Fibroblast of mammary gland (primary cell): ENCODE results near the gene EN1.

Experiments
- DNase-seq: peaks from one replicate; pipeline ENCODE4 v3.0.0-alpha.2; 2010; ENCODE audit warnings: low read depth
- H3K4me3 ChIP-seq: 2 replicates; pipeline ENCODE4 v1.5.1; 2011; ENCODE audit warnings: low read depth, mild to moderate bottlenecking, low read length, moderate library complexity; ENCODE audit not compliant: control insufficient read depth
- CTCF ChIP-seq: conservative IDR thresholded peaks from 2 replicates; pipeline ENCODE4 v1.5.1; 2011; ENCODE audit warnings: low read depth, low read length, inconsistent platforms; ENCODE audit not compliant: control insufficient read depth, insufficient read depth

EN1 gene

DNA sequence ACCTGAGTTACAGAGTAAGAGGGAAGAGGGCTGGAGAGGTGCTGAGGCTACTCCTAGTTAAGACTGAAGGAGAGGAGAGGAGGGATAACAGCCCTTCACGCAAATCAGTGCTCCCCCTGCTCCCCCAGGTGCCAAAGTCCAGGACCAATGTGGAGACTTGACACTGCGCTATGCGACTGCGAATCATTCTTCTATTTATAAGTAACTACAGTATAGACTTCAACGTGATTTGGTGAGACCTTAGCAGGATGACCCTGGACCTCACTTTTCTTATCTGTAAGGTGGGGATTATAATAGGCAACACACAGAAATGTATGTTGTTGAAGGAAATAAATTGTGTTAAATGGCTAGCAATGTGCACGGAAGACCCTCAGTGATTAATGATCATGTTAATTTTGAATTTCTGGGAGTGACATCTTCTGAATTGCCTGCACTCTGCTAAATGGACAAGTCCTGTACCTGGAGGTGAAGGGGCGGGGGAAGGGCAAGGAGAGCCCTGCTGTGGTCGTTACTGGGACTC lies 11.0 kb downstream of the EN1 start:
- H3K4me3 ChIP-seq = peak overlapping the region; percentile 56
- no peak for TF ChIP-seq CTCF

GRCh38 chr2:118835746-118836410 lies 11.6 kb downstream of the EN1 start:
- H3K4me3 ChIP-seq = peak overlapping the region; percentile 56

More for the DNA sequence above, 11.0 kb downstream of the EN1 start:
- no peak for DNase-seq

DNA sequence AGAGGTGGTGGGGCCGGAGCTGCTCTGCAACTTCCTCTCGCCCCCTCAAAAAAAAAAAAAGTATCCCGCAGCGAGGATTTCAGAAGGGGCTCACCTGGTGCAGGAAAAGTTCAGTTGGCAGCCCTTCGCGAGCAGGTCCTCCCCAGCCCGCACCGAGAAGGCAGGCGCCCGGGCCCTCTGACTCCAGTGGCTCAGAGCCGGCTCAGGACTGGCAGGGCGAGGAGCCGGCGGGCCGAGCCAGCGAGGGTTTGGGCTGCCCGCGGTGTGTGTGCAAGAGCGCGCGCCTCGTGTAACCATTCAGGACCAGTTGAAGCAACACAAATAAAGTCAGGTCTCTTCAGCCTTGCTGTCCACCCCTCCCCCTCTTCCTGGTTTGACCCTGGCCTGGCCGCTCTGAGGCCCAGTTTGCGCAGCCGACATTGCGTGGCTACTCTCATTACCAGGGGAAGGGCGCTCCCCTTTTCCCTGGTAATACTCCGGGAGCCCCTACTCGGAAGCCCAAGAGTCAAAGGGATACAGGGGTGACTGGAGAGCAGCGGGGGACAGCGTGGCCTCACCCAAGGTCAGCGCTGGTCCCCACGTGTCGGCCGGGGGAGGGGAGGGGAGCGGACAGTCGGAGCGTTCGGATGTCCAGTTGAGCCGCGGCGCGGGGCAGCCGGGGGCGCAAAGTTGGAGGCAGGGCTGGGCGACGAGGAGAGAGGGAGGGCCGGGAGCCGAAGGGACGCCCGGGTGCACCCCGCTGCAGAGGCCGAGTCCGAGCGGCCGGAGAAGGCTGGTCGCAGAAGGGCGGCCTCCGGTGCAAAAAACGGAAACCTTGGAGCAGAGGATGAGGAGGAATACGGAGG lies 12.3 kb downstream of the EN1 start:
- no peak for DNase-seq
- H3K4me3 ChIP-seq = peak overlapping the region; percentile 56
- TF ChIP-seq CTCF = no peak

More at GRCh38 chr2:118835746-118836410, 11.6 kb downstream of the EN1 start:
- no peak for DNase-seq
- TF ChIP-seq CTCF = no peak

DNA sequence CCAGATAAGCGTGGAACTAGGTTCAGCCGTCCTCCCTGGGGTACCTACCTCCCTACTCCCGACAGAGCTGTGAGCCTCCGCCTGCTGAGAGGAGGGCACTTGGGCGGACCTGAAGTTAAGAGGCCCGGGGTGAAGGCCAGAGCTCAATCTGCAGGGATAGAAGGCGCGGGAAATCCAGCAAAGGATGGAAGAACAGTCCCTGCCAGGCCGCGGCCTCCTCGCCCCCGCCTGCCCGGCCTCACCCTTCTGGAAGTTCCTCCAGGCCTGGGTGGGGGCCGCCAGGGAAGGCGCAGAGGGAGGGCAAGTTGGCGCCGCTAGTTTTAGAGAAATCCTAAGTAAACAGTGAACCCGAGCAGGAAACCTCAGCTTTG lies 13.0 kb downstream of the EN1 start:
- TF ChIP-seq CTCF = no peak
- DNase-seq = no peak
- no peak overlapping the region for H3K4me3 ChIP-seq

- no peak overlapping the region for H3K4me3 ChIP-seq
- no peak for DNase-seq
- no peak for TF ChIP-seq CTCF
Measured at GRCh38 chr2:118833716-118834439, 13.6 kb downstream of the EN1 start.
